GM21367 (cell line): ENCODE measurements around the gene BMPER.

Experiments used
- ATAC-seq: cut with Tn5 transposase; IDR thresholded peaks from one replicate; pipeline ENCODE4 v1.9.1; 2021; ENCODE audit not compliant: unreplicated experiment

BMPER gene

DNA sequence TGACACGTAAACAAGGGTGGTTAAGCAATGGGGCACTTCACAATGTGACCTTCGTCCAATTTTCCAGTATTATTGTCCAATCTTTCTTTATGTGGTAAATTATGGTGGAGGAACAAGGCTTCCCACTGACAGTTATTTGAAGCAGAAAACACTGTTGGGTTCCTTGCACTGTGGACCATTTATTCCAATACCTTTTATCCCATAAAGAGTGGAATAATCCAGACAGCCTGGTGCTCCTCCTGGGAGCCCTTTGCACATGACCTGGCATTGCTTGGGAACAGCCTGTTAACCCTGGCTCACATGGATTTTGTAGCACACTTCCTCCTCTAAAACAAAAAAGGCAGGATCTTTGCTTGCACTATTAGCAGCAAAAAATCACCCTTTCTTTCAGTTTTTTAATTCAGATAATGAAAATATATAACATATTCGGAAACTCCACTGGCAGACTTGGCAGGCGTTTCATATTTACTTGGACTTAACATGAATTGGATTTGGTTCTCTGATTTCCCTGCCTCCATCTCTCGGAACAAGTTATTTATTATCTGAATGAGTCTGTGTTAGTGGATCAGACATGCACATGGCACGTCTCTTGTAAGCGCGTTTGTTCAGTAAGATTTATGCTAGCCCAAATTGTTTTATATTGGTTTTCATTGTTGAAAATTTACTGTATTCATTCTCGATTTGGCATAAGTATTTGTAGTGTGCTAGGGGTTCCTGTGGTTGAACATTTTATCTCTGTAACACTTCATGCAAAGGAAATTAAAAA is 59.3 kb downstream of the BMPER start:
- ATAC-seq = no peak

DNA sequence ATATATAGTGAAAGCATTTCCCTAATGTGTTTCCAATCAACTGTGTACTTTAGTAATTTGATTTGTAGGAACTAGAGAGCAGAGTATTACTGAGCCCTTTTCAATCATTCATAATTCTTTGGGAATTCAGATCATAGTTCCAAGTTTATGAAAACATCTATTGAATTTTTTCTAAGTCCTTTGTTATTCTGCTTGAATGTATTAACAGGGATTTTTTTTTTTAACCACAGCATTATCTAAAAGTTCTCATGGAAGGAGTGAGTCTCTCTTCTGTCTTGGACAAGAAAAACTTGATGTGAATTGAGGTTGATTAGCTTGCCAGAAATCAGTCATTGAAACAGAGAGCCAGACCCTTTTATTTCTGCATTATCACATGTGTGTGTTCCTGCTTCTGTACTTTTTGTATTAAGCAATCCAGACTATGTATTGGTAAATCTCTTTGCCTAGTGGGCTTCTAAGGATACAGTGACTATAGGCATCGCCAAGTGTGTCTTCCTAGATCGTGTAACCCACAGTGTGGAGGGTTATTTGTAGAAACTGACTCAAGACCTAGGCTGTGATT is 59.9 kb downstream of the BMPER start:
- ATAC-seq = no peak

DNA sequence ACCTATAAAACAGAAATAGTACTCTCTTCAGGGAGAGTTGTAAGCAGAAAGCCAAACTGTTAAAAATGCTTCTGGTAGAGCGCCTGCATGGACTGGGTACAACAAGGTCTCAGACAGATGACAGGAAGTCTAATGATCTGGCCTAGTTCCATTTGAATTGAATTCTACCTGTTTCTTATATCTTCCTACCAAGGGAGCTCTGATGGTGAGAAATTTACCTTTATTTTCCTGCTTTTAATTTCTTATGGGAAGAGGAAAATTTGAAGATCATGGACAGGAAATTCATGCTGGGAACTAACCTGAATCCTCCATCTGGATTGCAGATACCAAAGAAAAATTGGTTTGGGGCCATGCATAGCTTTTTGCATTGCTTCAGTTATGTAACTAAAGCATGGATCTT is 63.3 kb downstream of the BMPER start:
- ATAC-seq = no peak

DNA sequence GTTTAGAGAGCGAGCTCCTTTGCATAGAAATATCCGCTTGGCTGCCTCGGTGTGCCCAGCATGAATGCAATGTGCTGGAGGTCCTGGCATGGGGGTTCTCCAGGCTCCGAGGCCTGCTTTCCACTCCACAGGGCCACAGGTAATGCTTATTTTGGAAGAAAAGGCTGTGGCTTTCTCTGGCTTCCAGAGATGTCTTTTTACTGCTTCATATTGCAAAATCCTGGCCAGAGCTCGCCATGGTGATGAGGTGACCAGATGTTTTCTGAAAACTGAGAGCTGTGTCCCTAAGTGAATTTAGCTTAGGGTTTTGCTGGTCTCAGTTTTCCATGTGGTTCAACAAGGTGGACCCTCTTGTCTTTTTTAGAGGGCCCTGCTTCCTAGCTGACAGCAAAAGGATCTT is 65.2 kb downstream of the BMPER start:
- no peak for ATAC-seq

DNA sequence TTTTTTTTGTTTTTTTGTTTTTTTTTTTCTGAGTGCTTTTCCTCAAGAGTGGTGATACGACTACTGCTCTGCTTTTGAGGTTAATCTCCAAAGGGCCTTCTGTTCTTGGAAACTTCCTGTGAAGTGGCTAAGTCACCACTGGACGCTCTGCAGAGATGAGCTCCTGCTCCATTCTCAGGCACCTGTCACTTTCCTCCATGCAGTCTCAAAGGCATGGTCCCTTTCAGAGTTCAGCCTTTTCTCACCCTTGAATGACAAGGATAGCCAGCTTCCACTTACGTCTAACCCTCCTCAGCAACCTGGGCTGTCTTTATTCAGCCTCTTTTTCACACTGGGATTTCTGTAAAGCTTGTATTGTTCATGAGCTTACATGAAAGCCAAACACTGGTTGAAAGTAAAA is 65.8 kb downstream of the BMPER start:
- no peak for ATAC-seq

DNA sequence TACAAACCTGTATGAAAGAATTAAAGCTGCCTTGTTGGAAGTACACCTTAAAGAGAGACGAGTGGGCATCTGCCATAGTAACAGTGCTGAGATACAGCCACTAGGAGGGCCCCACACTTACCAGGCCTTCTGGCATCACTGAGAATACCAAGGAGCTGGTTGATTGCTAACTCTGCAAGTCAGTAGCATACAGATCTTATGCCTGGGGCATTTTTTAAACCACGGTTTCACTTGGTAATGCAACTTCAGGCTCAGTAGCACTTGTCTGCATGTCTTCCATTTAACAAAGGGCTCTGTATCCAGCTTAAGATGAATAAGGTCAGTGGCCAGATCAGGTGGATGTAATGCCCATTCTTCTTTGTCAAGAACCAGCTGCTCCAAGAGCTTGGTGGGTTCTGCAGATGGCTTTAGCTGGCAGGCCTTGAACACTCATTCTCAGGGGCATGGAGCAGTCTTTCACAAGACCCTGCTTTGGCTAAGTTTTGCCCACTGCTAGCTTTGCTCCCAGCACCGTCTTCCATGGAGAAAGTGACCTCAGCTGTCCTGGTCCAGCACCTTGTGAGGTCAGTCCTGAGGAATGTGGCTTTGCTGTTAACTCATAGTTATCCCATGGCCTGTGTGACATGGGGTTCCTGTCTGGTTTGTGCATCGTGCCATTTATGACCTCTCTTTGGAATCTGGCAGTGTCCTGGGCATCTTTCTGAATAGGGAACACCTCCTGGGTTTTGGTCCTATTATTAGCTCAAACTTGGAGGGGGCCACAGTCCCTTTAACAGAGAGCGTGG is 68.1 kb downstream of the BMPER start:
- ATAC-seq = no peak

DNA sequence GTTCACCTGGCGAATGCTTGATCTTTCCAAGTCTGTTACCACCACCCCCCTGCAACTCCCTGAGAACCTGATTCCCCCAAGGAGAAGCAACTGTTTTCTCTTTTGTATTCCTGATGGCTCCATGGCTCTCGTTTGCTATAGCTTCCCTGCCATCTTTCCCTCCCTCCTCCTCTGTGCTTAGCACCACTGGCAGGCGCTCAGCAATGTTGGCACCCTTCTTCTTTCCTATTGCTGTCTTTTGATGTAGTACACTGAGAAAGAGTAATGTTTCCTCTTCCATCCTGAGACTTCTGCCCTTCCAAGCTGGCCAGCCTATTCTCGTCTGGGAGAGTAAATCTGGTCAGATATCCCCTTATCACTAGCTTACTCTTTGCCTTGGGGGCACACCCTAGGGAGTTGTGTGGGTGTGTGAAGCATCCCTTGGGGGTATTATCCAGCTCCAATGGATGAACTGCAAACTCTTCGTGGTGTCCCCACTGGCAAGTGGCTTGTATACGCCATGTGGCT is 74.0 kb downstream of the BMPER start:
- no peak for ATAC-seq

DNA sequence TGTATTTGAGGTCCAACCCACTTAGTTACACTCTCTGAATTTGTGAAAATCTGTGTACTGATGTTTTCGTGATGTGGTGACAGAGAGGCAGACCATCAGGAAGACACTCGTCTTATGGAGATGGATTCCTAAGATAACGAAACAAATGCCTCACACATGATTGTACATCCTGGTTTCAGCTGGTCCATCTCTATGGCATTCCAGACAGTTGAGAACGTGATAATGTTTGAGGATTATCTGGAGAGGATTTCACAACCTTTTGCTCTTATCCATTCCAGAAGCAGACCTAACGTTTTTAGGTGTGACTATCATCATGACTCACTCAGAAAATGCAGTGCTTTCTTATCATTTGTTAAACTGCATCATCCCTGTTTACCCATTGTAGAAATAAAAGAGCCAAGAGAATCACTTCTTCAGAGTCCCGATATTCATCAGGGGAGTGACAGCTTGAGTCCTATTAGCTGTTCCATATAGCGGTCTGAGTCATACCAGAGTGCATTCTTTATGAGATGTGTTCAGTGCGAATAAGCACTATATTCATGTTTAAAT is 74.5 kb downstream of the BMPER start:
- no peak for ATAC-seq

DNA sequence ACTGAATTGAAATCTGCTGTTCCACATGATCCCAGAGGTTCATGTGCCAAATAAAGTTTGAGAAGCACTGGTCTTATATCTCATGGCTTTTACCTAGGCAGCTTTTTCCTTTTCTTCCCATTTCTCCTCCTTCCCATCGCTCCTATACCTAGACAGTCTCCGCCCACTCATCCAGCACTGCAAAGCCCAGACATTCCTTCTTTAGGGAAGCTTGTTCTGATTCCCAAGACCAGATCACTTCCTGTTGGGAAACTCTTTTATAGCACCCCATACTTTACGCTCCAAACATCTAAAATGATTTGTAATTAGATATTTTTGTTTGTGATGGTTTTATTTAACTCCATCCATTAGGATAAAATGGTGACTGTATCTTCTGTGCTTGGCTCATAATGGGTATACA is 75.9 kb downstream of the BMPER start:
- no peak for ATAC-seq

DNA sequence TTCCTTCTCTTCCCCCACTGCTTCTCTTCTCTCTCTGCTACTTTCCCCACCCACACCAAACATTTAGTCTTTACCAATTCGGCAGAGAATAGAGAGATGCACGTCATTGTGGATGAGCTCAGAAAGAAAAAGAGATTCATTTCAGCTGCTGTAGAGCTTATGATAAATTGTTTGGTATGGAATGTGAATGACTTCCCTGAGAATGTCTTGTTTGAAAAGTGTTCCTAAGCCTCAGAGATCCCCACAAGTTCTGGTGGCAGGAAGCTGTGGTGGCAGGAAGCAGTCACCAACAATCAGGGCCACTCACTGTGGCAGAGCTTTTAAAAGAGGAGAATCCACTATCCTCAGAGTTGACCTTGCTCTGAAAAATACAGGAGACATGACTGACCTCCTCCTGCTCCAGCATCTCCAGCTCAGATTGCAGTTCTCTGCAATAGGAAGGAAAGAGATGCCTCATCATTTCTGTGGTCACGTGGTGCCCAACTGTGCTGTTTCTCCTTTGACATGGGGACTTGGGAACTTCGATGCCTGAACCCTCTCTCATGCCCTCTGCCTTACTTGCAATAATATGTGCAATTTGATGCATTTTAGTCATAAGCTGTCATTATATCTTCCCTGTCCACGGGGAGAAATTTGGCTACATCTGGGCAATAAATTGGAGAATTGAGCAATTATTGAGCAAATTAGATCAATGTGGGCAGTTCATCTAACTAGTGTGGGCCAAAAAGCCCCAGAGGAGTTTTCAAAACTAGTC is 76.5 kb downstream of the BMPER start:
- no peak for ATAC-seq

DNA sequence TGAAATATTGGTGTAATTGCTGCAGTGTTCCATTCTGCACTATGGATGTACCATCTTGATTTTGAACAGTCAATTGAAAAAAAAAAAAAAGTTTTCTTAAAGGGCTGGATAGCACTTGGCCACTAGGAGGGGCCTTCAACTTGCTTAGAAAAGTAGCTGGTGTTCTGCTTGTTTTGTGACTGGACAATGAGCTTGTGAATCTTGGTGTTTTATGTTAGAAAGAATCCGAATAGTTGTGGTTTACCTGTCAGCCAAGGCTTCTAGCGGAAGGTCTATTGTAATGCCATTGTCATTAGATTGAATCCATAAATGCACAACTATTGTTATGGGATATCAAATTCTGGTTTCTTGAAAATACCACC is 77.1 kb downstream of the BMPER start:
- ATAC-seq = no peak

DNA sequence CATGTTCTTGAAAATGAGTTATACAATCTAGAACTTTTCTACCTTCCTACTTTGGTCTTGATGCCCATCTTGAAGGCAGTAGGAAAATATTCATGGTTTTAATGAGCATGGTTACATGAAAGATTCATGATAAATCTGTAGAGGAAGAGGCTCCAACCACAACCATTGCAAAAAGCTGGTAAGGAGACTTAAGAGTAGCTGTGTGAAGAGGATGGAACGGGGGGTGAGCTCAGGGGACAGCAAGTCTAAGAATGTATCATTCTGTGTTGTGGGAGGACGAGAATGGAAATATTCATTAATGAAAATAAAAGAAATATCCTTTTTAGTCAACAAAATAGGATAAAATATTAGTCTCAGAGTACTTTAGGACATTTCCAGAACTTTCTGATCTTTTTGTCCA is 81.1 kb downstream of the BMPER start:
- ATAC-seq = no peak

DNA sequence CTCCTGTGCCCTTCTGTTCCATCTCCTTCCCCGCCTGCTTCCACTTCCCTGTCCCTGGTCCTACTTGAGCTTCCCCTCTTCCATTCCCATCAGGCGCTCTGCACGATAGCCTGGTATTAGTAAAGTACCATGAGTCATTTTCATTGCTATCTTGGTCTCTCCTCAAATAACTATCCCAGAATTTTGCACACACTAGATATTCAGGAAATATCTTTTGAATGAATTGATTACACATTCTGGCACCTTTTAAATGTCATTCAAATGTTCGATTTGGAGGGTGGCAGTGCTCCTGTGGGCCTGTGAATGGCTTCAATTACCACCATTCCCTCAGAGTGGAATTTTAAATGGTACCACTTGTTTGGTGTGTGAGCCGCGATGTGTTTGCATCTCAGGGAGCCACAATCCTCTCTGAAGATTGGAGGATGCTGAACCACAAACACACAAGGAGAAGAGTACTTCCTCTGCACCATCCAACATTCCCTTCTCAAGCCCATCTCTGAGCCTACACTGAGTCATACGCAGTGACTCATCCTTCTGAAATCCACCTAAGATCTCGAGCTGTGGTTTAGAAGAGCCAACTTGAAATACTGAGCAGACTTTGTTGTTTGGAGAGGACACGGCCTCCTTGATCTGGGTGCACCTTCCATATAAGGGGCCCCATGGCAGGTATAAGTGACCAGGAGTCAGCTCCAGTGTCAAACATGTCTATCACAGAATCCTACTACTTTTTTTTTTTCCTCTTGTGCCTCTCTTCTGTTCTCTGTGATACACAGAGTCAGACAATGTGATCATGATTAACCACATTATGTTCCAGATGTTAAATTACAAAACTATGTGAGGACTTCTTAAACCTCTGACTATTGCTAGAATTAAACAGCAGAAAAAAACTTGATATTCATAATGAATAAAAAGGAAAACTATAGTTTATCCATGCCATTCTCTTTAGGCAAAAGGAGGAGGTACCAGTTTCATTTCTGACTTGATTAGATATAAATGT is 81.9 kb downstream of the BMPER start:
- no peak for ATAC-seq

DNA sequence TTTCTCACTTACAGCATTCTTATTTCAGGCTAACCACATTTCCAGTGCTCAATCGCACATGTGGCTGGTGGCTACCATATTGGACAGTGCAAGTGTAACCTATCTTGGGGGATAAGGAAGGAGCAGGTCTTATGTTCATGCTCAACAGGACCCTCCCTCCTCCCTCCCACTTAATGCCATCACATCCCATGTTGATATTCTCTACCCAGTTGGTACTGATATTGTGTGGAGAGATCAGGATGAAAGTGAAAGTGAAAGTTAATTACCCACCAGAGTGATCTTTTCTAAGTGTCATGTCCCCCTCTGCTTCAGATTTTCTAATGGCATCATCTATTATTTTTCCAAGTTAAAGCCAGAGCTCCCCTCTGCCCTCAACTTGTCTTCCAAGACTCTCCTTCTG is 91.6 kb downstream of the BMPER start:
- no peak for ATAC-seq

DNA sequence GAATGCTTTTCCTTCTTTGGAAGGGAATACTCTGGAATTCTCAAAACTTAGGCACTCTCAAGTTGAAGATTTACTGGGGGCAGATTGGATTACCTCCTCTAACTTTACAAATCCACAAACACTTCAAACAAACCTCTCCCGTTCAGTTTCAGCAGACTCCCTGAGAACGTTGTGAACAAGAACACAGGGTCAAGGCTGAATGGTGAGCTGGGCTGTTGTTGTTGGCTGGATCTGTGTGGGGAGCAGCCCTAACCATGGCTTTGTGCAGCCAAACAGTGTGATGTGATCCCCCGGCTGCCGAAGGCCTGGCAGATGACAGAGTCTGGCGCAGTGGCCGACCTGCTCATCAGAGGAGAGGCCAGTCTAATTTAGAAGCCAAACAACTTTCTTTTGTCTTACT is 93.1 kb downstream of the BMPER start:
- ATAC-seq = no peak

DNA sequence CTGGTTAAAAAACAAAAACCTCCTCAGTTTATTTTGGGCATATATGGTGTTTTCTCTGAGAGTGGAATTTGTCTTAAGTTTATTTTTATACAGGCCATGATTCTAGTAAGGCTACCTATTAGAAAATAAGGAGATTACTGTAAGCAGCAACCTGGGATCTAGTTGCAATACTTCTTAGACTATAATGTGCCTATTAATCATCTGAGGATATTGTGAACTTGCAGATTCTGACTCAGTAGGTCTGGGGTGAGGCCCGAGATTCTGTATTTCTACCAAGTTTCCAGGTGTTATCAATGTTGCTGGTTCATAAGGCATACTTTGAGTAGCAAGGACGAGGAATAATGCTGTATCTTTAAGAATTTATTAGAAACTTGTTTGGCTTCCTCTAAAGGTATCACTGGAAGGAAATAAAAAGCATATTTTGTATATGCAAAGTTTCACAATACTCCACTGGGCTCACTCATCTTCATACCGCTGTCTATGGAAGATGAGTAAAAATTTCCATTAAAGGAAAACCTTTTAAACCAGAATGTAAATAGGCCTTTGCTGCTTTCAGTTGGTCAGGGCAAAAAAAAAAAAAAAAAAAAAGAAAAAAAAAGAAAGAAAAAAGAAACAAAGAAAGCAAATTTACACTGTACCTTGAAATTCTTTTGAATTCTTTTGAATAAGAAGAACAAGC is 105.8 kb downstream of the BMPER start:
- ATAC-seq = no peak

DNA sequence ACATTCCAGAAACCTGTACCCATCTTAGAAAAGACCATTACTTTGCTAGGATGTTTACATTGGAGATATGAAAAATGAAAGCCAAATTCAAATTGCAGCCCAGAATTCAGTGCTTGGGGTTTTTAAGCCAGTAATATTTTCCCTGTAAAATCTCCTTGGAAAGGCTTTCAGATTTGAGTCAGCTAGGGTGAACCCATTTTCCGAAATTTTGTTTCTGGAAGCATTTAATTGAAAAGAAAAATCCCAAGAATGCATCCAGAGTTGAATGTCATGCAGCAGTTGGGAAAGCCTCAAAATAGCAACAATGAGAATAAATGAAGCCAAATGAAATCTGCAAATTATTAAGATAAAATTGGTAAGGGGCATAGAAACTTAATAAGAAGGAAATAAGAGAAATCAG is 106.4 kb downstream of the BMPER start:
- ATAC-seq = no peak

DNA sequence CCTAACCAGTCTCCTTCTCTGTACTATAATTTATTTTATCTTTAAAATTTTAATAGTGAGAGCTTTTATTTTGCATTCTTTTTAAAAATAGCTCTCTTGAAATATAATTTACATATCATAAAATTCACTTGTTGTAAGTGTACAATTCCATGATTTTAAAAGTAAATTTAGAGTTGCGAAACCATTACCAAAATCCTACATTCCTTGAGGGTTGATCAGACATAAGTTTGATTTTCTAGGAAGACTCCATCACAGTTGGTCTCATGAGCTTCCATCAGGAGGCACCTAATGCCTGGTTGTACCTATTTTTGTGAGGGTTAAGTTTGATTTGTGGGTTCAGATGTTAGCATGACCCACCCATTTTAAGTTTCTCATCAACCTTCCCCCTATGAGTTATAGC is 108.1 kb downstream of the BMPER start:
- ATAC-seq = no peak

DNA sequence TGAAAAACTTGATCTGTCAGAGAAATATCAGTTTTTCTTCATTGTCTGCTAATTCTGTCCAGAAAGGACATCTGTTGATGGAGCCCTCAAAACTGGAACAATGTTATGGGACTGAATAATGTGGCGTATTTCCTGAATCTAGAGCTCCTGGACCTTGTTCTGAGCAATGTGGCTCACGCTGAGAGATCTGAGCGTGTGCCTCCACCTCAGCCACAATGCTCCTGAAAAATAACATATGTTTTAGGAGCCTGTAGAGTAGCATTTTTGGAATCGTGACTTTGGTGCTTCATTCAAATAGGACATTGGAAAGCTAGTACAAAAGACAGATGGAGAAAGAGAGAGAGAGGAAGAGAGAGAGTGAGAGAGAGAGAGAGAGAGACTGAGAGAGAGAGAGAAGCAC is 110.3 kb downstream of the BMPER start:
- no peak for ATAC-seq
